HG02943 (cell line): Measurements from ENCODE around the gene XIRP2.
A peak's percentile ranks its signal among the peaks of the same experiment; 100 is the strongest.

Experiments
- ATAC-seq: cut with Tn5 transposase; IDR thresholded peaks from one replicate; pipeline ENCODE4 v1.9.1; 2021; ENCODE audit warnings: mild to moderate bottlenecking, low read depth, moderate library complexity; ENCODE audit not compliant: unreplicated experiment

XIRP2 gene

DNA sequence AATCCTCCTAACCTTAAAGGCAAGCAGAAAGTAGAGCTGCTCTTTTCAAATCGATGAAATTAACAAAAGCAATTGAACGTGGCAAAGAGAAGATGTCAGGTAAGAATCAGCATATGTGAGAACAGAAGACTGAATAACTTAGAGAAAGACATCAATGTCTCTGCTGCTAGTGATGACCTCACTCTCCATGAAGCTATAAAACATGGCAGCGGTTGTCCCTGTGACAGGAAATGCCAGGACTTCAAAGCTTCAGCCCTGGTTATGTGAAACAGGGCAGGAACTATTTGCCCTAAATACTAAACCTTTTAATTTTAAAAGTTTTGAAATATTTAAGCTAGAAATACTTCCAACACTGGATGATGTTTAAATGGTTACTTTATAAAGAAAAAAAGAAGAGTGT, 383.7 kb downstream of the XIRP2 start:
- no peak for ATAC-seq

DNA sequence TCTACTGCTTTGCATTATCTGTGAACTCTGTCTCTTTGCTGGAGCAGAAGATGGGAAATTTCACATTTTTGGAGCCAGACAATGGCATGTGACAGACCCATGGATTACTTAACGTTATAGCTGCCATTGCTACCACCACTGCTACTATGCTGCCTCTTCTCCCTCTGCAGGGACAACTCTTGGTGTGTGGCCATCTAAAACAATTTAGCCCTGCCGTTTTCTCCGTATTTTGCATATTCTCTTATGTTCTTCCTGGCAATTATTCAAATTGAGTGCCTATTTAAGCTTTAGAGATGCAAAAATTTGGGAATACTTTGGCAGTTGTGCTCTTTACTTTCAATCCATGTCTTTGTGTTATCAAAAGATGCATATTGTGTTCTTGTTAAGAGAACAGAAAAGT, 386.8 kb downstream of the XIRP2 start:
- ATAC-seq, result no peak

DNA sequence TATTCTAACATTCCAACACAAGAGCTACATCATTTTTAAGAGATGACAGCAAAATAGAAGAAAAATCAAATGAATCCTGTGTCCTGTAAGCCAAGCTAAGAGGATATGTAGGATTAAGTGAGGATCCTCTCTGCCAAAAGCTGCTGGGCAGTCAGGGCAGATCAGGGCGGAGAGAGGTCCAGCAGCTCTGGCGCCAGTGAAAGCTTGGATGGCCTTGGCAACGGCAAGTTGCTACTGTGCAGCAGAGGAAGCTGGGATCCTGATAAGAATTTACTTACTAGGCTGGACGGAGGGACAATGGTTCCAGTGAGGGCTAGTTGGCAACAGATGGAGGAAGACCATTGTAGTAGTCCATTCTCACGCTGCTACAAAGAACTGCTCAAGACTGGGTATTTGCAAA, 391.5 kb downstream of the XIRP2 start:
- no peak for ATAC-seq

DNA sequence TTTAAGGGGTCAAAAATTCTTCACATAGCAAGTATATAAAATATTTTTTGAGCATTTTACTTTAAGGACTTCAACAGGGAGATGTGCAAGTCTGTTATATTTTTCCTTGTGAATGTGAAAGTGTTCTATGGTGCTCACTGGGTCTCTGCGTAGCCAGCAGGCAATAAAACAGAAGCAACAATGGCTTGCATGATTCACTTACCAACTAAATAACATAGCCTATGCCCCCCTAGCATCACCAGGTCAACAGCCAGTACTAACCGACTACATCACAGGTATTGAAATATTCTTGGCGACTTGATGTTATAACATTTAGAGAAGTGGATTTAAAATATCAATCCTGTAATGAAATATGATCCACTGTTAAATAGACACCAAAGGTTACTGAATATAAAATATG, 398.9 kb downstream of the XIRP2 start:
- ATAC-seq, result no peak

GRCh38 chr2:167289651-167290410, 401.6 kb downstream of the XIRP2 start:
- ATAC-seq, result no peak

DNA sequence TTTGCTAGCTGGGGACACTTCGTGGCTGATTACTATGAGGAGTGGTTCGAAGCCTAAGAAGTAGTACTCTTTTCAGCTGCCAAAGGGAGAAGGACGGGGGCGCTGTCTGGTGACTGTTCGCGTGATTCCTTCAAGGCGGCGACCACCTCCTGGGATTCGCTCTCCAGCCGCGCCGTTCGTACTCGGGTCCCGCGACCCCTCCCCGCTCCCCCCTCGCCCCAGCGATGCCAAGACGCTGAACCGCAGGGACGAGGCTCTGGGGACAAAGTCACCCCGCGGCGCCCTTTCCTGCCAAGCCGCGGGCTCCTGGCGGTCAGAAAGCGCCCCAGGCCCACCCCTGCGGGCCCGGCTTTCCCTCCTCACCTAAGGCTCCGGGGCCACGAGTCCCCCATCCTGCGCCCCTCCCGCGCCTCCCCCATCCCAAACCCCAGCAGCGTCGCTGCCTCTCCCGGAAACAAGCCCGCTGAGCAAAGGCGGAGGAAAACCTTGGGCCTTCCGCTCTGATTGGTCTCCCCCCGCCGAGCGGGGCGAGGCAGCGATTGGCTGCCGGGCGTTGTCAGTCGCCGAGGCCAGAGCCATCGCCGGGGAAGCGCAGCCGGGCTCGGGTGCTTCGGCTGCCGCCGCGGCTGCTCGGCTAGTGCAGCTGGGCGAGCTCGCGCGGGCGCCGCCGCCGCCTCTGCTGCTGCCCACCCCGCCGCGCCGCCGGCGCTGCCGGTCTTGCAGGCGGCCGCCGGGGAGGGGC, 404.3 kb downstream of the XIRP2 start, which contains the start of gene B3GALT1:
Gene B3GALT1 (plus strand): TSS at position 572 of the 742 bp plus-strand sequence.
- ATAC-seq, result peak; percentile 98

DNA sequence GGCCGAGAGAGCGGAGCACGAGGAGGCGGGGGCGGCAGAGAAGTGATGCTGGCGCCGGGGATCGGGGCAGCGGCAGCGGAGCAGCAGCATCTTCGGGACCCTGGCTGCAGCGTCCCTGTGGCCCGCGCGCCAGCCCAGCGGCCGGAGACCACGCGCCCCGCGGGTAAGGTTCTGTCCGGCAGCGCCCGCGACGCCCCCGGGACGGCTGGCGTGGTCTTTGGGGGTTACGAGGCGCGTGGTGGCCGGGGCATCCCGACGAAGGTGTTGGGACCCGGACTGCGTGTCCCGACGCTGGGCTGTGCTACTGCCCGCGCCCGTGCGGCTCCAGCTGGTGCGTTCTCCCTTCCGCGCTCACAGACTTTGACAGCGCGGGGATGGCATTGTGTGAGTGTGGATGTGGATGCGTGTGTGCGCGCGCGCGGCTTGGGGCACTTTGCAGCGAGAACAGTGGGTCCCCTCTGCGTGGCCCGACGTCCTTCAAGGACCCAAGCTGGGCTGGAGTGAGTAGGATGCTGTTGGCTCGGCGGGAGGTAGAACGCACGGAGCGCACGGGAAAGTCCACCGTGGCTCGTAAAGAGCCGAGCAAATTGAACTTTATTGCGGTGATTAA, 405.0 kb downstream of the XIRP2 start:
- peak; percentile 24 for ATAC-seq

GRCh38 chr2:167293943-167294775, 405.9 kb downstream of the XIRP2 start:
- no peak for ATAC-seq

DNA sequence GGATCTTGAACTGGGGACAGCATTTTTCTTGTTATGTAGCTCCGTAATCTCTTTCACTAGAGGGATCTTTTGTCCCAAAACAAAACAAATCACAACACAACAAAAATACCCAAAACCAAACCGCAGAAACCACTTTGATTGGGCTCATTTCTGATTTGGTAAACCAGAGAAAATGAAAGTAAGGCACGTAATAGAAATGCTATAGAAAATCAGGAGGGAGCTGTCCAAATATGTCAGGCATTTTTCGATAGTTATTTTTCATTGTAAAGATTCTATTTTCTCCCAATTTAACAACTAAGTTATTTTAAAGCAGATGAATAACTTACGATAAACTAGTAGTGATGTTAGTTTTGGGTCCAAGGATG, 406.5 kb downstream of the XIRP2 start:
- ATAC-seq, result no peak

DNA sequence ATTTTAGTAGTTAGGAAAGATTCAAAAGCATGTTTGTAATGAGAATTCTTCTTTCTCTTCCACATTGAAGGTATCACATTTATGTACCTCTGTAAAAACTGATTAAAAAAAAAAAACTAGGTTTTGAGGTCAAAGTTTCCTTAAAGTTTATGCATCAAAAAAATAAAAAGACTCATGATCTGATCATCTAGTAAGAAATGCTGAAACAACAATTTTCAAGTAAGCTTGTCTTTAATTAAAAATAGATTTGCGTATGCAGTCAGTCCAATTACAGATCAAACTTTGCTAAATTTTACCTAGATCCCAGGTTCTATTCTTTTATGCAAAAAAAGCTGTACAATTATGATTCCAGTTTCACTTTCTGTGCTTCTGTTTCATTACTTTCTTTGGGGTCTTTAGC, 409.0 kb downstream of the XIRP2 start:
- ATAC-seq, result no peak

- ATAC-seq, result no peak
Measured at GRCh38 chr2:167298017-167298416, 409.7 kb downstream of the XIRP2 start.
